ENCODE data around the gene HAAO. TPM values are rescaled to one million over a fixed set of nuclear protein-coding genes. Genes with fewer than 3 reads are reported as not detected.

The HAAO gene
- total RNA-seq, 1 experiment from 2014 or later = 2.2 TPM

- H3K27ac Mint-ChIP-seq (ENCODE audit: unreplicated experiment) = no peak overlapping the region
- DNase-seq = no peak
Observed at GRCh38 chr2:42795275-42795674, 2.9 kb upstream of the HAAO start.

GRCh38 chr2:42794271-42795046 lies 2.1 kb upstream of the HAAO start:
- no TSS peak for BruUV-seq (replicated peaks)
- intact Hi-C loops (cut with micrococcal nuclease; ENCODE audit: unreplicated experiment) = no loop called here
- peaks cover 8% of the 10 kb centered on the region for H3K4me1 Mint-ChIP-seq (ENCODE audit: low read depth, unreplicated experiment)
- H3K9me3 Mint-ChIP-seq (ENCODE audit: low read depth, unreplicated experiment) = no peaks in the 10 kb centered on the region
- H3K27ac Mint-ChIP-seq (ENCODE audit: unreplicated experiment) = no peak overlapping the region
- no peak overlapping the region for H3K4me3 Mint-ChIP-seq (ENCODE audit: low read depth, unreplicated experiment)
- peaks cover 16% of the 10 kb centered on the region for H3K36me3 Mint-ChIP-seq (ENCODE audit: insufficient read depth, unreplicated experiment)
- CTCF ChIA-PET = interaction anchor here (0.6 to 1.5 kb wide), 4 partner anchors 16 to 156 kb away, joined by 3 to 13 read pairs (median 3); no protein-coding TSS in a partner anchor
- peaks cover 14% of the 10 kb centered on the region for H3K27me3 Mint-ChIP-seq (ENCODE audit: unreplicated experiment)
- peak; percentile 51 for DNase-seq
- TF ChIP-seq CTCF (IDR thresholded peaks at IDR 0.05; ENCODE audit: unreplicated experiment) = peak; percentile 24

More at GRCh38 chr2:42795275-42795674, 2.9 kb upstream of the HAAO start:
- intact Hi-C loops (cut with micrococcal nuclease; ENCODE audit: unreplicated experiment) = no loop called here
- CTCF ChIA-PET = interaction anchor here (0.6 to 1.5 kb wide), 3 partner anchors 15 to 95 kb away, joined by 3 to 13 read pairs (median 8); no protein-coding TSS in a partner anchor
- H3K4me3 Mint-ChIP-seq (ENCODE audit: low read depth, unreplicated experiment) = no peak overlapping the region
- H3K9me3 Mint-ChIP-seq (ENCODE audit: low read depth, unreplicated experiment) = no peaks in the 10 kb centered on the region
- peaks cover 16% of the 10 kb centered on the region for H3K36me3 Mint-ChIP-seq (ENCODE audit: insufficient read depth, unreplicated experiment)
- BruUV-seq (replicated peaks) = no TSS peak
- peaks cover 8% of the 10 kb centered on the region for H3K4me1 Mint-ChIP-seq (ENCODE audit: low read depth, unreplicated experiment)
- peaks cover 14% of the 10 kb centered on the region for H3K27me3 Mint-ChIP-seq (ENCODE audit: unreplicated experiment)
- TF ChIP-seq CTCF (IDR thresholded peaks at IDR 0.05; ENCODE audit: unreplicated experiment) = no peak

DNA sequence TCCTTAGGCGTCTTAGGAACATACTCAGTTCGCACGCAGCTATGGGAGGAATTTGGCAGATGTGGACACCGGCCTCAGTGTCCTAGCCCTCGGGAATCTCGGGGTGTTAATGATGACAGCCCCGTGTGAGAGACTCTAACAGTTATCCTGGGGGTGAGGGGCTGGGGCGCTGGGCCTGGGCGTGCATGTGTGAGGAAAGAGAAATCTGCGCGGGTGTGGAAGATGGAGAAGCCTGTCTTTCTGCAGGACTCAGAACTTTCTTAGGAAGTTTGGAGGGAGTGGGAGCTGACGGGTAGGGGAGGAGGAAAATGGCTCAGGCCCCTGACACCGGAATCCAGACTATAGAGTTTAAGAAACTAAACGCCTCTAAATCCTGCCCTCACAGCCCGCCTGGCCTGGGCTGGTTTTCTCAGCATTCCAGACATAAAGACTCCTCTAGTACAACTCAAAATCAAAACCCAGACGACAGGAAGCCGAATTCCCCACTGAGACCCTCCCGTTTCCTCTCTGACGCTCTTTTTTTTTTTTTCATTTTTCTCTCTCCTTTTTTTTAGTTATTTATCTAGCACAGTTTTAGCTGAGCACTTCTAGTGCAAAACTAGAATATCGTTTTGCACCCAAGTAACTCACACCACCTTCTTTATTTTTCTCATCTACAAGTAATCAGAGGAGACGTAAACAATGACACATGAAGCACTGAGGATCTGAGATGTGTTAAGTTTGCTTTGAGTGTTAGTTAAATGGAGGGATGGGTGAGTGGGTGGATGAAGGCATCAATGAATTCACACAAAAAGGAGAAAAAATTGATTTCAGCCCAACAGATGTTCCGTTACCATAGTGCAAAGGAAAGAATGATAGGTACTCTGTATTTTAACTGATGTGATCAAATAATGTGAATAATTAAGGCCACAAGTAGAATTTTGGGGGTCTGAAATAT lies 1.2 kb upstream of the HAAO start:
- no peak for DNase-seq
- H3K36me3 Mint-ChIP-seq (ENCODE audit: insufficient read depth, unreplicated experiment) = peaks cover 16% of the 10 kb centered on the region
- peak overlapping the region; percentile 68 for H3K4me3 Mint-ChIP-seq (ENCODE audit: low read depth, unreplicated experiment)
- peaks cover 14% of the 10 kb centered on the region for H3K27me3 Mint-ChIP-seq (ENCODE audit: unreplicated experiment)
- no peaks in the 10 kb centered on the region for H3K9me3 Mint-ChIP-seq (ENCODE audit: low read depth, unreplicated experiment)
- intact Hi-C loops (cut with micrococcal nuclease; ENCODE audit: unreplicated experiment) = no loop called here
- no peak for TF ChIP-seq CTCF (IDR thresholded peaks at IDR 0.05; ENCODE audit: unreplicated experiment)
- peaks cover 8% of the 10 kb centered on the region for H3K4me1 Mint-ChIP-seq (ENCODE audit: low read depth, unreplicated experiment)
- no TSS peak for BruUV-seq (replicated peaks)
- no peak overlapping the region for H3K27ac Mint-ChIP-seq (ENCODE audit: unreplicated experiment)
- CTCF ChIA-PET = interaction anchor here (0.6 to 1.5 kb wide), 4 partner anchors 17 to 155 kb away, joined by 3 to 13 read pairs (median 3); no protein-coding TSS in a partner anchor

DNA sequence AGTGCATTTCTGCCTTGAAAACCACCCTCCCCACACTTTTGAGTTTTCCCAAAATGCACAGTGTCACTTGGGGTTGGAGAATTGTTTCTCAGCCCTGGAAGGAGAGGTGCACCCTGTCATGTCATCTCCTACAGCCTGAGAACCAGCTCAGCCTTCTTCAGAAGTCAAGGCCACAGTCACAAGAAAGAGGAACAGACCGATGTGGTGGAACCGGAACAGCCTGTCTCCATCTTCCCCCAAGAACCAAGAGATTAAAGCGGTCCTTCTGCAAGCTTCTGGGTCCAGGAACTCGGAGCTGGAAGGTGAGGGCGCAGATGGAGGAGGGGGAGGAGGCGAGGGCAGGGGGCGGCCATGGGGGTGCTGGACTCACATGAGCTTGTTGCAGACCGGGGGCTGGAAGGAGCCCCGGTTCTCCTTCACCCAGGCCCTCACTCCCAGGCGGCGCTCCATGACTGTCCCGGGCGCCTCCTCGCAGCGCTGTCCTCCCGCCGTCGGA lies 248 bp downstream of the HAAO start:
- DNase-seq = no peak
- Mint-ChIP-seq H3K27ac (ENCODE audit: unreplicated experiment) (no peak overlapping the region), H3K9me3 (ENCODE audit: low read depth, unreplicated experiment) (no peaks in the 10 kb centered on the region), H3K4me3 (ENCODE audit: low read depth, unreplicated experiment) (peak overlapping the region; percentile 68), H3K36me3 (ENCODE audit: insufficient read depth, unreplicated experiment) (peaks cover 16% of the 10 kb centered on the region), H3K4me1 (ENCODE audit: low read depth, unreplicated experiment) (peaks cover 8% of the 10 kb centered on the region), H3K27me3 (ENCODE audit: unreplicated experiment) (peaks cover 14% of the 10 kb centered on the region)
- BruUV-seq (replicated peaks) = no TSS peak
- CTCF ChIA-PET = interaction anchor here (0.6 kb wide), 1 partner anchor 124 kb away, joined by 5 read pairs; no protein-coding TSS in a partner anchor
- TF ChIP-seq CTCF (IDR thresholded peaks at IDR 0.05; ENCODE audit: unreplicated experiment) = no peak
- intact Hi-C loops (cut with micrococcal nuclease; ENCODE audit: unreplicated experiment) = no loop called here
